A549 treated with DMSO at 1 μM for 4 hours (cell line): ENCODE data around the gene ELP2. TPM values are rescaled to one million over a fixed set of nuclear protein-coding genes. Genes with fewer than 3 reads are reported as not detected.

ENCODE experiments used
- total RNA-seq: library from RNA; stranded (reverse); fragments of 200-300 nt; extraction: Qiagen RNA extraction; gene quantifications from 5 replicates; pipeline ENCODE4 v1.2.3, GENCODE V29; 2022; ENCODE audit warnings: low read depth

Gene ELP2
- total RNA-seq: 36.9 to 43.3 TPM (median 37.9 TPM) in 5 replicates

GRCh38 chr18:36129300-36130038 is at the start of gene ELP2, which contains the start of gene SLC39A6:
TSS of gene ELP2 (plus strand) at chr18:36129899. CDS start at chr18:36129934, 35 bp downstream.
TSS of gene SLC39A6 (minus strand) at chr18:36129340. CDS start at chr18:36127007, 2,333 bp downstream.

DNA sequence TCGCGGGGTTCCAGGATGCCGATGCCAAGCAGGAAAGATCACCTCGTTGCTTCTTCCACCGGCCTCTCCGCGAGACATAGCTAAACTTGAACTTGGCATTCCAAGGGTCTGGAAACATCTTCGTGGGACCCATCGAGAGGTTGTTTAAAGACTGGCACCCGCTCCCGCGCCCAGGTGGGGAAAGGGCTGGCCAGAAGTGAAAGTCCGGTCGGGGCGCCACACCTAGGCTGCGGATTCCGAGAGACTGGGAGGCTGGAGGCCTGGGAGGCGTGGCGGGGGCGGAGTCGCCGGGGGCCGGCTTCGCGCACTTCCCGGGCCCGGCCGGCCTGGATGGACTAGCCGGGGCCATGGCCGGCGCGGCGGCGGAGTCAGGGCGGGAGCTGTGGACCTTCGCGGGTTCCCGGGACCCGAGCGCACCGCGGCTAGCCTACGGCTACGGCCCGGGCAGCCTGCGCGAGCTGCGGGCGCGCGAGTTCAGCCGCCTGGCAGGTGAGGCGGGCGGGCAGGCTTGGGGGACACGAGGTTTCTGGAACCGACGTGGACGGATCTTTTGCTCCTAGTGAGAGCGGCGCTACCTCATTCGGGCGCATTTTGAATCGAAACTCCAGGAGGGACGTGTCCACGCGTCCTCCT is 57.6 kb downstream of the ELP2 start, which contains the start of gene MOCOS:
MOCOS (plus strand) TSS at position 305 of the 633 bp plus-strand sequence; CDS start at position 348, 43 bp downstream.

Other genes with a start within 250 kb of the ELP2 start
- 20.2 to 28.0 TPM (median 25.4 TPM) in 5 replicates for gene RPRD1A, start 62.3 kb upstream of the ELP2 start, total RNA-seq
- gene SLC39A6, start 559 bp upstream of the ELP2 start, total RNA-seq: 43.6 to 54.7 TPM (median 53.8 TPM) in 5 replicates
- 2.9 to 4.0 TPM (median 3.8 TPM) in 5 replicates for gene MOCOS, start 57.6 kb downstream of the ELP2 start, total RNA-seq
- 2.3 to 2.8 TPM (median 2.4 TPM) in 5 replicates for gene FHOD3, start 167.8 kb downstream of the ELP2 start, total RNA-seq